Jurkat, Clone E6-1 (cell line): Measurements from ENCODE around the gene ARHGEF16. TPM values are rescaled to one million over a fixed set of nuclear protein-coding genes. Genes with fewer than 3 reads are reported as not detected.

Source experiments
- DNase-seq: peaks from one replicate; pipeline ENCODE4 v3.0.0-alpha.2; 2011; ENCODE audit warnings: low read depth, low spot score
- H3K4me3 ChIP-seq: 2 replicates; pipeline ENCODE4 v1.5.1; 2011; ENCODE audit warnings: mild to moderate bottlenecking, low read length, control low read depth, moderate library complexity
- polyA plus RNA-seq: library from polyadenylated mRNA; unstranded; fragments of >200 nt; gene quantifications from one replicate; pipeline ENCODE4 v1.2.1, GENCODE V29; 2012; ENCODE audit warnings: missing spikeins; ENCODE audit not compliant: insufficient read length, insufficient read depth

The ARHGEF16 gene
- 3.3 TPM for polyA plus RNA-seq

- peak within 1 kb of the TSS; percentile 22; the same call in 1 of the 2 replicates for H3K4me3 ChIP-seq
- DNase-seq = no peak
These were observed at the start of gene ARHGEF16 for GRCh38 chr1:3453891-3454810. ARHGEF16 (plus strand) TSS chr1:3454665; CDS start chr1:3463085, 8,420 bp downstream.

GRCh38 chr1:3404801-3405200, 49.7 kb upstream of the ARHGEF16 start:
- H3K4me3 ChIP-seq = no peak overlapping the region

GRCh38 chr1:3405491-3405890, 49.0 kb upstream of the ARHGEF16 start:
- H3K4me3 ChIP-seq = no peak overlapping the region
- DNase-seq = no peak

More at GRCh38 chr1:3404801-3405200, 49.7 kb upstream of the ARHGEF16 start:
- no peak for DNase-seq

DNA sequence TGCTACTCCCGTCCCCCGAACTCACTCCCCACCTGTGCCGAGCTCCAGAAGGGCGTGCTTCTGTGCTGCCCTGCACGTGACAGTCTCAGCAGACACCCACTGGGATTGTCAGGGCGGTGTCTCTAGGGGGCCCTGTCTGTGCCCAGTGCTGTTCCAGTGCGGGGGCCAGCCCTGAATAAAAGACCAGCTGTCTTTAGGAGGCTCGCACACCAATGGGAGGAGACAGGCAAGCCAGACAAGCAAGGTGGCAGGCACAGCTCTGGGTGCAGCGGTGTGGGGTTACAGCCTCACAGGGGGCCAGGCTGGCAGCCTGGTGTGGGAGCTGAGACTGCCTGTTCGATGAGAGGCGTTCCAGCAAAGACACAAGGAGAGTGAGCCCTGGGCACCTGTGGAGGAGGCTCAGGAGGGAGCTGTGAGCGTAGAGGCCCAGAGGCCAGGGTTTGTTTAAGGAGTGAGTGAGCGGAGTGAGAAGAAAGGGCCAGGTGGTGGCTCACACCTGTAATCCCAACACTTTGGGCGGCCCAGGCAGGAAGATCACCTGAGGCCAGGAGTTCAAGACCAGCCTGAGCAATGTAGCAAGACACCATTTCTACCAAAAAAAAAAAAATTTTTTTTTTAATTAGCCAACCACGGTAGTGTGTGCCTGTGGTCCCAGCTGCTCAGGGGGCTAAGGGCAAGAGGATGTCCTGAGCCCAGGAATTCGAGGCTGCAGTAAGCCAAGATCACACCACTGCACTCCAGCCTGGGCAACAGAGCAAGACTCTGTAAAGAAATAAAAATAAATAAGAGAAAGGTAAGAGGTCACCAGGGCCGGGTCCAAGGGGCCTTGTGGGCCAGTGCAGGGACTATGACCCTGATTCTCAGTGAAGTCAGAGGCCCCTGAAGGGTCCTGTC, 48.2 kb upstream of the ARHGEF16 start:
- no peak for DNase-seq
- no peak overlapping the region for H3K4me3 ChIP-seq

DNA sequence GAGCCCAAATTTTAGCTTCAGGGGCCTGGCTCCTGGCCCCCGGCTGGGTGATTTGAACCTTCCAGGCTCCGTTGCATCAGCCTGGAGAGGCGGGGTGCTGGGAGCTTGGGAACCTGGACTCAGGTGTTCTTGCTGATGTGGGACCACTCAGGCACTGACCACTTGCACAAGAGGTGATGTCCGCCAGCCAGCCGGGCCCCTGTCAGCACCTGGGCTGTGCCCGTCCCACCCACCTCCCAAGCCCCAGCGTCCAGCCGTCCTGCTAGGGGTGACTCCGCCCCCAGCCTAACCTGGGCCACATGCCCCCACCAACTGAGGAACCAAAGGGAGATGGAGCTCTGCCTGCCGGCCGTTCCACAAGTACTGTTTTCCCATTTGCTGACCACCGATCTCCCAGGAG, 47.4 kb upstream of the ARHGEF16 start:
- DNase-seq = no peak
- no peak overlapping the region for H3K4me3 ChIP-seq

DNA sequence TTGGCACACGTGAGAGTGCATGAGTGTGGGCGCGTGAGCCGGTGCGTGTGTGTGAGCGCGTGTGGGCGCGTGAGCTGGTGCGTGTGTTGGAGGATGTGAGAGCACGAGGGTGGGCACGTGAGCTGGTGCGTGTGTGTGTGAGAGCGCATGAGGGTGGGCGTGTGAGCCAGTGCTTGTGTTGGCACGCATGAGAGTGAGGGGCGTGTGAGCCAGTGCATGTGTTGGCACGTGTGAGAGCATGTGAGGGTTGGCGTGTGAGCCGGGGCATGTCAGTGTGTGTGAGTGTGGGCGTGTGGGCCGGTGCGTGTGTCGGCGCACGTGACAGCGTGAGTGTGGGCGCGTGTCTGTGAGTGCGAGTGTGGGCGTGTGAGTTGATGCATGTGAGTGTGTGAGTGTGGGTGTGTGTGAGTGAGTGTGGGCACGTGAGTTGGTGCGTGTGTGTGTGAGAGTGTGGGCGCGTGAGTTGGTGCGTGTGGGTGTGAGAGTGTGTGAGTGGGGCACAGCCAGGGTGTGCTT, 45.7 kb upstream of the ARHGEF16 start:
- DNase-seq = no peak
- no peak overlapping the region for H3K4me3 ChIP-seq

DNA sequence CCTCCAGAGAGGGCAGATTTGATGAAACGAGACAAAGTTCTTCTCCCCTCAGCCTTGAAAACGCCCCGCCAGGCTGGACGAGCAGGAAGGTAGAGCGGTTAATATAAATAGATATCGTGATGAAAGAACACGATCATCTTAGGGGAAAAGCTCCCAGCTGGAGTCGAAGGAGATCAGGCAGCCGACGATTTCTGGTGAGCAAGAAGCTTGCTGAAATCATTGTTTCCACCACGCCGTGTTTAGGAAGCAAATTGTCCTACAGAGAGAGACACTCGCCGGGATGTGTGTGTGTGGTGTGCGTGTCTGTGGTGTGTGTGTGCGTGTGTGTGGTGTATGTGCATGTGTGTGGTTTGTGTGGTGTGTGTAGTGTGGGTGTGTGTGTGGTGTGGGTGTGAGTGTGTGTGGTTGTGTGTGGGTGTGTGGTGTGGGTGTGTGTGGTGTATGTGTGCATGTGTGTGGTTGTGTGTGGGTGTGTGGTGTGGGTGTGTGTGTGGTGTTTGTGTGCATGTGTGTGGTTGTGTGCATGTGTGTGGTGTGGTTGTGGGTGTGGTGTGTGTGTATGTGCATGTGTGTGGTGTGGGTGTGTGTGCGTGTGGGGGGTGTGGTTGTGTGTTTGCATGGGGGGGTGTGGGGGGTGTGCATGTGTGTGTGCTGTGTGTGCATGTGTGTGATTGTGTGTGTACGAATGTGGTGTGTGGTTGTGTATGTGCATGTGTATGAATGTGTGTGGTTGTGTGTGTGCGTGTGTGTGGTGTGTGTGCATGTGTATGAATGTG, 44.9 kb upstream of the ARHGEF16 start:
- DNase-seq = no peak
- H3K4me3 ChIP-seq = no peak overlapping the region

GRCh38 chr1:3410142-3410925, 44.1 kb upstream of the ARHGEF16 start:
- no peak overlapping the region for H3K4me3 ChIP-seq
- no peak for DNase-seq

- no peak overlapping the region for H3K4me3 ChIP-seq
- no peak for DNase-seq
These were observed 42.7 kb upstream of the ARHGEF16 start for GRCh38 chr1:3411806-3412205.

- no peak for DNase-seq
- H3K4me3 ChIP-seq = no peak overlapping the region
These were observed 42.1 kb upstream of the ARHGEF16 start for GRCh38 chr1:3412376-3412775.

DNA sequence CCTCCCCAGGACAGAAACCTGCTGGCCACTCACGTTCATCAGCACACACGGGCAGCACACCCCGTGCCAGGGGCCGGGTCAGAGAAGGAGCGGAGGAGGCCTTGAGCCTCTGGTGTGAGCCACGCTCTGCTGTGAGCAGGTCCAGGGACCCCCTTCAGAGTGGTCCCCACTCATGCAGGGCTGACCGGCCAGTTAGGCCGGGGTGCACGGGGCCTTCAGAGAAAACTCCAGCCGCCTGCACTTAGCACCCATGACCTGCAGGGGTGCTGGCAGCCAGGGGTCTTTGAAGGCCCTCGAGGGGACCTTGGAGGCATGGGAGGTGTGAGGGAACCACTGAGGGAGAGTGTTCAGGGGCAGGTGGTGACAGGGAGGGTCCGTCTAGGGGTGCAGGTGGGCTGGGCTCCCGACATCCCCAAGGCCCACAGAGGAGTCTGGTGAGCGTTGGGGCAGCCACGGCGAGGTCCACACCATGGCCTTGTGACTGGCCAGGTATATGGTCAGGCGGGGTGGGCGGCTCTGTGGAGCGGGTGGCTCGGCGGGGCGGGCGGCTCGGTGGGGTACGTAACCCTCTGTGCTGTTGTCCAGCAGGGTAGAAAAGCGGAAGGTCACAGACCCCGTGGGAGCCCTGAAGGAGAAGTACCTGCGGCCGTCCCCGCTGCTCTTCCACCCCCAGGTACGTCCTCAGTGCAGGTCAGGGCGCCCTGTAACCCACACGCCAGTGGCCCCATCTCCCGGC, 40.3 kb upstream of the ARHGEF16 start:
- no peak overlapping the region for H3K4me3 ChIP-seq

GRCh38 chr1:3415260-3416090, 39.0 kb upstream of the ARHGEF16 start:
- no peak overlapping the region for H3K4me3 ChIP-seq
- DNase-seq = no peak

More for the DNA sequence above, 40.3 kb upstream of the ARHGEF16 start:
- no peak for DNase-seq

DNA sequence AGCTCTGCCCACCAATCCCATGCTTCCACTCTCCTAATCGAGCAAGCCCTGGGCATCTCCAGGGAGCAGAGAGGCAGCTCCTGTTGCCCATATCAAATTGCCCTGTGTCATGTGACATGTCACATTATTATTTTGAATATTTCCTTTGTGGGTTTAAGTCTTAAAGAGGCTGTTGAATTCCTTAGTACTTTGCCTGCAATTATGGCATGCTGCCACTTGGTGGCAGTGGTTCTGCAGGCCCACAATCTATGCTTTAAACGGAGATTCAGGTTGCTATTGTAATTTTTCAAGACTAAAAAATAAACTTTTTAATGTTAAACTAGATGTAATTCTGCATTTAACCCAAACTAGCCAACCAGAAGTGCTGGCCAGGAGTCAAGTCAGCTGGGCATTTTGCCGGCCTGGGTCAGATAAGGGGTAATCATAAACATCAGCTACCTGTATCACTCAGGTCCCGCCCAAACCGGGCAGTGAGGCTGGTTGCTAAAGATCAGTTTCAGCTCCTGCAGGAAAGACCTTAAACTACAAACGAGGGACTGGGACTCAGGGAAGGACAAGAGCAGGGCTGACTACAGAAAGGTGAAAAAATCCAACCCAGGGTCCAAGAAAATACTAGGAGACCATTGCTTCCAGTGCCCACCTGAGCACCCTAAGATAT, 37.3 kb upstream of the ARHGEF16 start:
- no peak for DNase-seq
- H3K4me3 ChIP-seq = no peak overlapping the region

DNA sequence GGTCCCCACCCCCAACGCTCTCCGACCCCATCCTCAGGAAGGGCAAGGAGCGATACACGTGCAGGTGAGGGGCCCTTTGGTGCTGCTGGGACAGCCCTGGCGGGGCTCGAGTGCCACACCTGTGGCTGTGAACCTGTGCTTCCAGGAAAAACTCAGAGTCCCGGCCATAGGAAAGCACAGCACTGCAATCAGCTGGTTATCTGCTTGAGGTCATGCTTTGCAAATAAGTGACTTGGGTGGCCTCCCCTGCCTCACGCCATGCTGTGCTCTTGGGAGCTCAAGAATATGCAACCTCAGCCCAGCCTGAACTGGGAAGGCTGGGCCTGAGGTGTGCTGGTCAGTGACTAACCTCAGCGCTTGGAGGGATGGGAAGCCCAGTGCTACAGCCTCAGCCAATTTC, 36.5 kb upstream of the ARHGEF16 start:
- DNase-seq = no peak
- H3K4me3 ChIP-seq = no peak overlapping the region

DNA sequence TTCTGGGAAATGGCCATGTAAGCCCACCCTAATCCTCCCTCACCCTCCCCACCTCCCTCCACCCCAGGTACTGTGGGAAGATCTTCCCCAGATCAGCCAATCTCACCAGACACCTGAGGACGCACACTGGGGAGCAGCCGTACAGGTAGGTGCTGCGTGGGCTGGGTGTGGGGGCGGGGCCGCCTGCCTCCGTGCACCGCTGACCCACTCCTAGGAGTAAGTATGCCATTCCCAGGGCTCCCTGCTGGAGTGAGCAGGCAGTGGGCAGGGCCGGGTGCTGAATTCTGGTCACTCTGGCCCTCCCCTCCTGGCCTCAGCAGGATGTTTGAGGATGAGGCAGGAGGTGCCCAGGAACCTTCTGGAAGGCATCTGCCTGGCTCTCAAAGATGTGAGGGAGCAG, 35.9 kb upstream of the ARHGEF16 start:
- DNase-seq = no peak
- no peak overlapping the region for H3K4me3 ChIP-seq
